ENCODE data around the gene NUP54.

The NUP54 gene

DNA sequence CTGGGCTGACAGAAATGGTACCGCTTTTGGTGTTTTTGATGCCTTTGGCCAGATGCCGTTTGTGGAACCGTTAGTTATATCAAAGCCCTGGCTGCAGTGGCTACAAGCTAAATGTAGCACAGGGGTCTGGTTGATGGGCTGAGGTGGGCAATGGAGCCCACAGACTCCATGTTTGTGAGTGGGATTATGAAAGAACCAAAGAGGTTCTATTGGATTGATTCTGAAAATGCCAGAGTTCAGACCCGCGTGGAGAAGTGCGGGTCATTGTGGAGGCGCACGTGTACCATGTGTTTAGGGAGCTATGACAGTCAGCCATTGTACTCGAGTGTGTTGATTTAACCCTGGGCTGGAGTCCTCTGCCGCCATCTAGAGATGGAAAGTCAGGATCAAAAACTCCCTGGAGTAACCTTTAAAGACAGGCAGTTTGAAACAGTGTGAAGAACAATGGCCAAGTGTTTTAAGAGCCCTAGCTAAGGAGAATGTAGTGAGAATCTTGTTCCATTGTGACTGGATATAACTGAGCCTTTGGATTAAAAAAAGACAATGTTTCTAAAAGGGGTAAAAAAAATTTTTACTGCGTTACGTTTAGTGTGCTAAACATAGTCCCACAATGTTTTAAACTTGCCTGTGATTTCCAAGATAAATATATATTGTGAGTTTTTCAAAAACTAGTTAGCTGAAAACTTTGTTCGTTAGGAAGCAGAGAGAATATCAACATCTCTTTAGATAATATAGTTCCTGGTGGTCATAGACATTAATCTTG is 61.0 kb downstream of the NUP54 start:
- peak; percentile 69 for DNase-seq (ENCODE audit: extremely low spot score)
- ChIA-PET CTCF (interaction anchor here (0.7 to 1.3 kb wide), 8 partner anchors 14 to 291 kb away, joined by 3 to 6 read pairs (median 3); no protein-coding TSS in a partner anchor), POLR2A (interaction anchor here (1.2 kb wide), 1 partner anchor 61 kb away, joined by 5 read pairs; the partner anchor contains the start of gene NUP54)
- TF ChIP-seq ARNT (IDR thresholded peaks at IDR 0.05) (no peak), CTBP1 (IDR thresholded peaks at IDR 0.05; ENCODE audit: borderline replicate concordance) (no peak), FOXM1 (IDR thresholded peaks at IDR 0.05; ENCODE audit: borderline replicate concordance) (no peak), L3MBTL2 (conservative IDR thresholded peaks at IDR 0.05) (peak; percentile 90), HDGF (IDR thresholded peaks at IDR 0.05; ENCODE audit: borderline replicate concordance) (no peak), ELF4 (IDR thresholded peaks at IDR 0.05) (no peak)

DNA sequence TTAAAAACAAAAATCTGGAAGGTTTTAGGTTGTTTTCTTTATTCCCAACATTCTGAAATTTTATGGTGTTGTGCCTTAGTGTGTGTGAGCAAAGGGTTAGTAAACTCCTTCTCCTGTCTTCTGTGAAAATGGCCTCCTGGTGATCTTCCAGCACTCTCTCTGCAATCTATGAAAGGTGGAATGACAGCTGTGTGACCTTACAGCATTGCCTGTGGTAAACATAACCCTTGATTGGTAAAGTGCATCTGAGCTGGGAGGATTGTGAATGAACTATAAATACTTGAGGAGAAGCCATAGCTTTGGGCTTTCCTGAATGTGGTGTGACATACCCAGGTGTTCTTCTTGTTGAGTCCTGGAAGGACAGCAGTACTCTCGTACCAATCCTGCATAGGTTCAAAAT is 63.7 kb downstream of the NUP54 start:
- no peak for TF ChIP-seq SP1 (IDR thresholded peaks at IDR 0.05)
- TF ChIP-seq TARDBP (IDR thresholded peaks at IDR 0.05): no peak
- no peak for TF ChIP-seq FOXM1 (IDR thresholded peaks at IDR 0.05; ENCODE audit: borderline replicate concordance)
- TF ChIP-seq NFRKB (IDR thresholded peaks at IDR 0.05): no peak
- TF ChIP-seq, protein P1, sequence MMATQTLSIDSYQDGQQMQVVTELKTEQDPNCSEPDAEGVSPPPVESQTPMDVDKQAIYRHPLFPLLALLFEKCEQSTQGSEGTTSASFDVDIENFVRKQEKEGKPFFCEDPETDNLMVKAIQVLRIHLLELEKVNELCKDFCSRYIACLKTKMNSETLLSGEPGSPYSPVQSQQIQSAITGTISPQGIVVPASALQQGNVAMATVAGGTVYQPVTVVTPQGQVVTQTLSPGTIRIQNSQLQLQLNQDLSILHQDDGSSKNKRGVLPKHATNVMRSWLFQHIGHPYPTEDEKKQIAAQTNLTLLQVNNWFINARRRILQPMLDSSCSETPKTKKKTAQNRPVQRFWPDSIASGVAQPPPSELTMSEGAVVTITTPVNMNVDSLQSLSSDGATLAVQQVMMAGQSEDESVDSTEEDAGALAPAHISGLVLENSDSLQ (IDR thresholded peaks at IDR 0.05): no peak
- no peak for TF ChIP-seq FOXK2 (IDR thresholded peaks at IDR 0.05)
- no peak for TF ChIP-seq ZNF384 (IDR thresholded peaks at IDR 0.05)
- no peak for TF ChIP-seq SUZ12 (IDR thresholded peaks at IDR 0.05)
- TF ChIP-seq HDGF (IDR thresholded peaks at IDR 0.05; ENCODE audit: borderline replicate concordance): no peak
- no peak for TF ChIP-seq CTBP1 (IDR thresholded peaks at IDR 0.05; ENCODE audit: borderline replicate concordance)
- CTCF ChIA-PET: interaction anchor here (0.6 kb wide), 1 partner anchor 167 kb away, joined by 3 read pairs; the partner anchor contains the start of gene FAM47E
- no peak for DNase-seq (ENCODE audit: extremely low spot score)
- POLR2A ChIA-PET: no interaction called here

DNA sequence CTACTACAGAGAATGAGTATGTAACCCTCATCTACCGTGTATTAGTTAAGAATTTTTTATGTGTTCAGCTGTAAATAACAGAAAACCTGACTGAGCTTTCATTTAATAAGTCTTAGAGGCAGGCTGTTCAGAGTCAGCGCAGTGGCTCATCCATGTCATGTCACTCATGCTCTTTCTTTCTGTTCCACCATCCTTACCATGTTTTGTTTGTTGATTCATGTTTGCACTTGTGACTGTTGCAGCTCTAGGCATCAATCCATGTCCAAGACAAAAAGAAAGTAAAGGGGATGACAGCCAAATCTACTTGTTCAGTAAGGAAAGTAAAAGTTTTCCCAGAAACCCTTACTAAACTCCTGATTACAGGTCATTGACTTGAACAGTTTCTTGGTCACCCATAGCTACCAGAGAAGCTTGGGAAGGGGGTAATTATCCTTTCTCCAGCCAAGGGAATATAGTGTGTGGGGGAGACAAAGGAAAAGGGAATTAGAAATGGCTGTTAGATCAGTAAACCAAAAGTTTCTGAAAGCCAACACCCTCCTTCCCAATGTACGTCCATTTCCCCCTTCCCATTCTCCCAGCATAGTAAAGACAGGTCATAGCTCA is 64.7 kb downstream of the NUP54 start:
- DNase-seq (ENCODE audit: extremely low spot score): no peak
- POLR2A ChIA-PET: no interaction called here
- no peak for TF ChIP-seq FOXK2 (IDR thresholded peaks at IDR 0.05)
- CTCF ChIA-PET: interaction anchor here (0.6 kb wide), 1 partner anchor 168 kb away, joined by 3 read pairs; the partner anchor contains the start of gene FAM47E

DNA sequence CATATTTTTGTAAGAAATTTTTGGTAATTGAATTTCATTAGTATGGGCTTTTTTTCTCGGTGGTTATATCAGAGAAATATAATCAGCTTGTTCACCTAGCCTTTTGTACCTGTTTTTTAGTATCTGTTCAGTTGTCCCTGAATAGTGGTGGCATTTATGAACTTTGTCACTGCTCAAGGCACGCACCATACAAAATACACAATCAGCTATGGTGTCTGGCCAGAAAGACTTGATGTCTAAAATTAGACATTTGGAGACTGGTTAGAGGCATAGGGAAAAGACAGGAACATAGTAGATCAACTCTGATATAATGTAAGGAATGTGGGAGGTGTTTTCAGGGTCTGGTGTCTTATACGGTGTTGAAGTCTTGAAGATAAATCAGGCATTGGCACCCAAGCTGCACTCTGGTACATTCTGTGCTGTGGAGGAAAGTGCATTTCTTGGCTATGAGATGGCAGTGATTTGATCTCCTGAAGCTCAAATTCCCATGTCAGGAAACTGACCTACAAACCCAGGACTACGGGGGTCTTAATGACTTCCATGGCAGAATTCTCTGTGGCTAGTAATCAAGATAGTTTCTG is 70.1 kb downstream of the NUP54 start:
- ChIA-PET CTCF (interaction anchor here (1.0 kb wide), 1 partner anchor 42 kb away, joined by 3 read pairs; the partner anchor contains the start of gene CXCL11), POLR2A (no interaction called here)
- TF ChIP-seq ARNT (IDR thresholded peaks at IDR 0.05) (no peak), ELF4 (IDR thresholded peaks at IDR 0.05) (no peak), BHLHE40 (IDR thresholded peaks at IDR 0.05; ENCODE audit: borderline replicate concordance) (no peak), SP1 (IDR thresholded peaks at IDR 0.05) (no peak), TARDBP (IDR thresholded peaks at IDR 0.05) (no peak), FOXA1 (IDR thresholded peaks at IDR 0.05) (no peak), HDGF (IDR thresholded peaks at IDR 0.05; ENCODE audit: borderline replicate concordance) (no peak), NFRKB (IDR thresholded peaks at IDR 0.05) (no peak), L3MBTL2 (conservative IDR thresholded peaks at IDR 0.05) (no peak), LEF1 (IDR thresholded peaks at IDR 0.05; ENCODE audit: borderline replicate concordance) (no peak), CTBP1 (IDR thresholded peaks at IDR 0.05; ENCODE audit: borderline replicate concordance) (no peak), SUZ12 (IDR thresholded peaks at IDR 0.05) (no peak), FOXK2 (IDR thresholded peaks at IDR 0.05) (no peak)
- TF ChIP-seq, protein P1 (IDR thresholded peaks at IDR 0.05): no peak
- DNase-seq (ENCODE audit: extremely low spot score): no peak

DNA sequence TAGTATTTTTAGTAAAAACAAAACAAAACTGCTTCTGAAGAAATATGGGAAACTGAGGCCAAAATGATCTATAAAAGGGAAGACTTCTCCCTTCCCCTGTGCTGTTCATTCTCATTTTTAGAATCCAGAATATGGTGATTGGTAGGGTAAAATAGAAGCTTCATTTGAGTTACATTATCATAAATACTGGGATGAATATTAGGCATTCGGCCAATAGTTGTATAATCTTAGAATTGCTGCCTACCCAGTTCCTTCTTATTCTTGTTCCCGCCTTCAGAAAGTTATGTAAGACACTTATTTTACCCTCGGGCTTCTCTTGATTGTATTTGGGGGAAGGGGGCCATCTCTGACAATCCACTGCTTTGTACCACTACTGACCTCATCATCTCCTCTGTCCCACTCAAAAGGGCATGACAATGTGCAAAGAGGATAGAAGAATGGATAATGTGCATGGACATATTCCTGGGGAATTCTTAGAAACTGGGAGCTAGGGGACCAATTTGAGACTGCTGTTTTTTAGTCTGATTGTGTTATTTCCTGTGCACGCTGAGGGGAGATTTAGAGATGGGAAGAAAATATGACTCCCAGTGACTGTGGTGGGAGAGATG is 73.1 kb downstream of the NUP54 start:
- ChIA-PET CTCF (no interaction called here), POLR2A (no interaction called here)
- TF ChIP-seq ELF4 (IDR thresholded peaks at IDR 0.05) (no peak), HDGF (IDR thresholded peaks at IDR 0.05; ENCODE audit: borderline replicate concordance) (no peak), TARDBP (IDR thresholded peaks at IDR 0.05) (no peak), SP1 (IDR thresholded peaks at IDR 0.05) (no peak), L3MBTL2 (conservative IDR thresholded peaks at IDR 0.05) (no peak), FOXM1 (IDR thresholded peaks at IDR 0.05; ENCODE audit: borderline replicate concordance) (no peak), FOXA1 (IDR thresholded peaks at IDR 0.05) (no peak), FOXK2 (IDR thresholded peaks at IDR 0.05) (no peak), ARNT (IDR thresholded peaks at IDR 0.05) (no peak), SUZ12 (IDR thresholded peaks at IDR 0.05) (no peak)
- DNase-seq (ENCODE audit: extremely low spot score): no peak

DNA sequence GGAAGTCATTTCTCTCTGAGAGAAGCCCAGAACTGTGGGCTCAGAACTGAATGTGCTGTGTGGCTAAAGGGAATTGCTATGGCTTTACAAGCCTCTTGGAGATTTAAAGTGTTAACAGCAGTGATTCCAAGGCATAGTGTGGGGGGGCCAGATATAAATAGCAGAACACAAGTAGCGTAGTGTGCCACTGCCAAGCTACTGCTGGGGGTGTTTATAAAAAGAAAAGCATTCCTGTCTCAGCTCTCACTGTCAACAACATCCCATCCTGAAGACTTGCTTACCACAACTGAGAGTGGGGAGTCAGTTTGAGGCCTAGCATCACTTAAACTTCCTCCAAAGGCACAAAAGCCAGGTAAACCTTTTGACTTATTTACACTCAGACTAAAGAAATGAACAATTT is 73.7 kb downstream of the NUP54 start, which contains the start of gene ART3:
ART3 (plus strand) TSS at position 242 of the 400 bp plus-strand sequence. CDS start 1,181 bp downstream, outside the sequence.
- CTCF ChIA-PET: interaction anchor here (0.5 kb wide), 1 partner anchor 178 kb away, joined by 3 read pairs; no protein-coding TSS in a partner anchor
- no peak for DNase-seq (ENCODE audit: extremely low spot score)
- TF ChIP-seq NFRKB (IDR thresholded peaks at IDR 0.05): no peak
- TF ChIP-seq TARDBP (IDR thresholded peaks at IDR 0.05): no peak
- no peak for TF ChIP-seq CTBP1 (IDR thresholded peaks at IDR 0.05; ENCODE audit: borderline replicate concordance)
- no peak for TF ChIP-seq BHLHE40 (IDR thresholded peaks at IDR 0.05; ENCODE audit: borderline replicate concordance)
- TF ChIP-seq SUZ12 (IDR thresholded peaks at IDR 0.05): no peak
- TF ChIP-seq LEF1 (IDR thresholded peaks at IDR 0.05; ENCODE audit: borderline replicate concordance): no peak
- no peak for TF ChIP-seq L3MBTL2 (conservative IDR thresholded peaks at IDR 0.05)
- no peak for TF ChIP-seq FOXK2 (IDR thresholded peaks at IDR 0.05)
- no peak for TF ChIP-seq FOXA1 (IDR thresholded peaks at IDR 0.05)
- TF ChIP-seq ZNF384 (IDR thresholded peaks at IDR 0.05): no peak
- no peak for TF ChIP-seq ARNT (IDR thresholded peaks at IDR 0.05)
- TF ChIP-seq ELF4 (IDR thresholded peaks at IDR 0.05): no peak
- TF ChIP-seq HDGF (IDR thresholded peaks at IDR 0.05; ENCODE audit: borderline replicate concordance): no peak
- POLR2A ChIA-PET: no interaction called here
